HepG2 (cell line): ENCODE data around the gene ANXA9. TPM values are rescaled to one million over a fixed set of nuclear protein-coding genes. Genes with fewer than 3 reads are reported as not detected.
A peak's percentile ranks its signal among the peaks of the same experiment; 100 is the strongest.

Experiments used
- ATAC-seq: fragments of 200-7000 bp; cut with Tn5 transposase; 3 replicates; pipeline ENCODE4 v1.9.1; 2020; ENCODE audit warnings: mild to moderate bottlenecking, moderate library complexity
- BruUV-seq: library from RNA; stranded (reverse); fragments of 400-500 nt; replicated peaks from 2 replicates; lab custom pipeline; 2021; lab: Mats Ljungman, UMichigan
- CTCF ChIA-PET: fragments of 300-600 bp; formaldehyde crosslinking; extraction: SDS; loops from one replicate; lab custom pipeline; 2021; ENCODE audit warnings: low total read pairs, inconsistent platforms, low intra/inter-chr PET ratio; lab: Yijun Ruan, JAX
- POLR2A ChIA-PET: fragments of 350-600 bp; sonication (Branson Sonifier 250); formaldehyde crosslinking; loops from one replicate; lab custom pipeline; 2020; ENCODE audit warnings: antibody characterized with exemption, inconsistent platforms; lab: Yijun Ruan, JAX
- DNase-seq: peaks from one replicate; pipeline ENCODE4 v3.0.0-alpha.2; 2015; ENCODE audit warnings: low spot score
- FAIRE-seq: peaks from 3 replicates; lab custom pipeline; 2011; peaks lifted over from hg19 to GRCh38; lab: Jason Lieb, UNC
- H2AFZ ChIP-seq: one replicate; pipeline ENCODE4 v1.6.1; 2011; ENCODE audit warnings: low read length, inconsistent platforms
- H3K27ac ChIP-seq: fragments of 300-600 bp; 3 replicates; pipeline ENCODE4 v1.8.0; 2011; ENCODE audit warnings: mixed run types, mild to moderate bottlenecking, mixed read lengths, low read length, inconsistent platforms; ENCODE audit not compliant: insufficient read depth; ENCODE audit errors: extremely low read length
- H3K27me3 ChIP-seq, 2 experiments: fragments of 200-600 bp in 1 of 2; 2 replicates in 1 of 2; 3 replicates in 1 of 2; pipeline versions ENCODE4 v1.6.0 to v1.8.0; 2011; ENCODE audit warnings: low read length in 2 of 2, mild to moderate bottlenecking in 2 of 2, moderate library complexity in 2 of 2, inconsistent platforms in 1 of 2; ENCODE audit not compliant: insufficient read depth in 2 of 2, control insufficient read depth in 1 of 2
- H3K36me3 ChIP-seq, 2 experiments: fragments of 200-600 bp in 1 of 2; replicated peaks in 1 of 2; 2 replicates in 1 of 2; 3 replicates in 1 of 2; pipeline versions ENCODE4 v1.5.1 to v1.8.0; 2011; ENCODE audit warnings: low read length in 2 of 2, inconsistent platforms in 1 of 2; ENCODE audit not compliant: insufficient read depth in 2 of 2, control insufficient read depth in 1 of 2
- H3K4me1 ChIP-seq: 2 replicates; pipeline ENCODE4 v1.5.1; 2012; ENCODE audit warnings: low read length, inconsistent platforms; ENCODE audit not compliant: insufficient read depth
- H3K4me2 ChIP-seq: 2 replicates; pipeline ENCODE4 v1.6.0; 2011; ENCODE audit warnings: low read depth, low read length, inconsistent platforms
- H3K4me3 ChIP-seq, 3 experiments: fragments of 200-600 bp in 1 of 3; sonication (generic), shearing (Covaris generic) in 1 of 3; replicated peaks in 1 of 3; 2 replicates each; pipeline ENCODE4 v1.5.1; 2011 to 2016; ENCODE audit warnings: low read length in 3 of 3, inconsistent platforms in 2 of 3, low read depth in 2 of 3, mild to moderate bottlenecking in 2 of 3, control low read depth in 1 of 3, mixed read lengths in 1 of 3; ENCODE audit not compliant: insufficient read depth in 1 of 3
- H3K79me2 ChIP-seq: one replicate; pipeline ENCODE4 v1.6.1; 2011; ENCODE audit warnings: low read length, inconsistent platforms; ENCODE audit not compliant: insufficient read depth
- H3K9ac ChIP-seq: 2 replicates; pipeline ENCODE4 v1.6.0; 2011; ENCODE audit warnings: mild to moderate bottlenecking, low read depth, low read length, inconsistent platforms; ENCODE audit not compliant: insufficient read depth
- H3K9me3 ChIP-seq: 2 replicates; pipeline ENCODE4 v1.5.1; 2012; ENCODE audit warnings: mild to moderate bottlenecking, low read length
- H4K20me1 ChIP-seq: 2 replicates; pipeline ENCODE4 v1.6.0; 2011; ENCODE audit warnings: inconsistent platforms, mild to moderate bottlenecking, low read length, moderate library complexity; ENCODE audit not compliant: insufficient read depth
- CTCF ChIP-seq: sonication (generic); formaldehyde crosslinking; IDR thresholded peaks from 2 replicates; pipeline ENCODE4 v1.5.0; 2020; ENCODE audit warnings: mild to moderate bottlenecking, missing genetic modification reagents, moderate library complexity
- DR1 ChIP-seq: sonication (generic); formaldehyde crosslinking; IDR thresholded peaks from 2 replicates; pipeline ENCODE4 v1.8.0; 2021; ENCODE audit warnings: mild to moderate bottlenecking, missing genetic modification reagents, inconsistent platforms
- FOXJ3 ChIP-seq: sonication (generic); formaldehyde crosslinking; IDR thresholded peaks from 2 replicates; pipeline ENCODE4 v1.4.0; 2020; ENCODE audit warnings: missing genetic modification reagents, mild to moderate bottlenecking, borderline replicate concordance
- HNRNPH1 ChIP-seq: fragments of 200-400 bp; formaldehyde crosslinking; optimal IDR thresholded peaks from 2 replicates; pipeline ENCODE3; 2017; ENCODE audit warnings: mild to moderate bottlenecking, low read depth, low read length
- JUNB ChIP-seq: sonication (generic); formaldehyde crosslinking; IDR thresholded peaks from 2 replicates; pipeline ENCODE4 v1.8.0; 2022; ENCODE audit warnings: missing genetic modification reagents, mild to moderate bottlenecking, borderline replicate concordance
- TEAD3 ChIP-seq: optimal IDR thresholded peaks from 2 replicates; pipeline ENCODE3; 2016; ENCODE audit warnings: borderline replicate concordance
- ZNF737 ChIP-seq: sonication (generic); formaldehyde crosslinking; IDR thresholded peaks from 2 replicates; pipeline ENCODE4 v1.5.0; 2020; ENCODE audit warnings: missing genetic modification reagents, mild to moderate bottlenecking, borderline replicate concordance
- ZNF761 ChIP-seq: sonication (generic); formaldehyde crosslinking; conservative IDR thresholded peaks from 2 replicates; pipeline ENCODE4 v1.4.0; 2020; ENCODE audit warnings: mild to moderate bottlenecking, missing genetic modification reagents
- ZSCAN22 ChIP-seq: sonication (generic); formaldehyde crosslinking; IDR thresholded peaks from 2 replicates; pipeline ENCODE4 v1.4.0; 2020; ENCODE audit warnings: mild to moderate bottlenecking, missing genetic modification reagents
- WGBS: methylation state at CpG from one replicate; pipeline ENCODE4 v1.1.6; 2017; ENCODE audit warnings: low lambda C conversion rate; 5-methylcytosine and 5-hydroxymethylcytosine counted together
- in situ Hi-C: cut with HindIII; loops from 2 replicates; pipeline ENCODE4 v1.10.0; 2017; ENCODE audit warnings: low pct_unique_long_range_greater_than_20kb; ENCODE audit not compliant: extremely low pct_ligation_motif_present
- intact Hi-C: fragments of 100-400 bp; cut with micrococcal nuclease; formaldehyde crosslinking; loops from one replicate; pipeline ENCODE4 v1.10.0; 2022; ENCODE audit not compliant: unreplicated experiment
- polyA plus RNA-seq, 8 experiments: library from polyadenylated mRNA; depleted of rRNA in 3 of 8; stranded (reverse) in 7 of 8; unstranded in 1 of 8; fragments of >200 nt; fragmentation: Illumina TruSeq in 4 of 8; extraction: Trizol in 4 of 8; gene quantifications; 2 replicates each; pipeline versions ENCODE4 v1.2.1 to v1.2.3, GENCODE V29; 2011 to 2016; ENCODE audit warnings: low read depth in 4 of 8, missing spikeins in 1 of 8, mixed read lengths in 1 of 8; ENCODE audit not compliant: insufficient read depth in 1 of 8
- total RNA-seq, 5 experiments: library from RNA; depleted of rRNA; stranded (reverse); fragments of >200 nt; fragmentation: Illumina TruSeq; extraction: Trizol; gene quantifications; 2 replicates each; pipeline ENCODE4 v1.2.3, GENCODE V29; 2016; ENCODE audit warnings: low read depth in 1 of 5
- TF ChIP-seq, protein P1 (sequence below): sonication (generic); formaldehyde crosslinking; IDR thresholded peaks from 2 replicates; pipeline ENCODE4 v1.5.0; 2020; ENCODE audit warnings: mild to moderate bottlenecking, missing genetic modification reagents
- TF ChIP-seq, protein P2 (sequence below): IDR thresholded peaks from 2 replicates; pipeline ENCODE4 v1.6.1; 2016; ENCODE audit warnings: low read depth

The ANXA9 gene
- total and polyA plus RNA-seq, 2 of the 13 experiments (the other 11 are each of a cell fraction or from before 2014, with no cell fraction given), result 13.3 to 23.9 TPM

GRCh38 chr1:150995460-150995859 is 13.4 kb downstream of the ANXA9 start:
- no peak for ATAC-seq
- TSS peak; percentile 37 for BruUV-seq
- POLR2A ChIA-PET, result interaction anchor here (0.6 to 5.6 kb wide), 7 partner anchors 11 to 194 kb away, joined by 3 to 55 read pairs (median 6); partner anchors contain the start of genes ANXA9, MINDY1 and VPS72
- Histone ChIP-seq H3K9me3 (no peaks in the 10 kb centered on the region), H4K20me1 (no peaks in the 10 kb centered on the region), H3K27ac (no peak overlapping the region), H3K4me3 (no peak overlapping the region), H3K9ac (no peak overlapping the region), H3K79me2 (no peaks in the 10 kb centered on the region), H3K4me2 (no peak overlapping the region), H3K4me1 (peaks cover 15% of the 10 kb centered on the region), H3K36me3 (peaks cover 11 to 25% of the 10 kb centered on the region in 2 experiments; a peak in 4 of 5 replicates), H2AFZ (no peak overlapping the region), H3K27me3 (no peaks in the 10 kb centered on the region)
- in situ Hi-C loops, result no loop called here
- TF ChIP-seq HNRNPH1 (no peak), DR1 (CRISPR knock-in tag) (no peak)
- TF ChIP-seq, protein P1, sequence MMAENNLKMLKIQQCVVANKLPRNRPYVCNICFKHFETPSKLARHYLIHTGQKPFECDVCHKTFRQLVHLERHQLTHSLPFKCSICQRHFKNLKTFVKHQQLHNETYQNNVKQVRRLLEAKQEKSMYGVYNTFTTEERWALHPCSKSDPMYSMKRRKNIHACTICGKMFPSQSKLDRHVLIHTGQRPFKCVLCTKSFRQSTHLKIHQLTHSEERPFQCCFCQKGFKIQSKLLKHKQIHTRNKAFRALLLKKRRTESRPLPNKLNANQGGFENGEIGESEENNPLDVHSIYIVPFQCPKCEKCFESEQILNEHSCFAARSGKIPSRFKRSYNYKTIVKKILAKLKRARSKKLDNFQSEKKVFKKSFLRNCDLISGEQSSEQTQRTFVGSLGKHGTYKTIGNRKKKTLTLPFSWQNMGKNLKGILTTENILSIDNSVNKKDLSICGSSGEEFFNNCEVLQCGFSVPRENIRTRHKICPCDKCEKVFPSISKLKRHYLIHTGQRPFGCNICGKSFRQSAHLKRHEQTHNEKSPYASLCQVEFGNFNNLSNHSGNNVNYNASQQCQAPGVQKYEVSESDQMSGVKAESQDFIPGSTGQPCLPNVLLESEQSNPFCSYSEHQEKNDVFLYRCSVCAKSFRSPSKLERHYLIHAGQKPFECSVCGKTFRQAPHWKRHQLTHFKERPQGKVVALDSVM, result 0 out of 2 replicates have a peak, but pooled peaks have one; percentile 7
- CTCF ChIA-PET, result interaction anchor here (2.0 kb wide), 1 partner anchor 16 kb away, joined by 24 read pairs; no protein-coding TSS in a partner anchor
- intact Hi-C loops, result no loop called here
- 53% methylated on average over 4 of the region's 4 CpGs for WGBS
- no peak for DNase-seq
- no peak for FAIRE-seq

DNA sequence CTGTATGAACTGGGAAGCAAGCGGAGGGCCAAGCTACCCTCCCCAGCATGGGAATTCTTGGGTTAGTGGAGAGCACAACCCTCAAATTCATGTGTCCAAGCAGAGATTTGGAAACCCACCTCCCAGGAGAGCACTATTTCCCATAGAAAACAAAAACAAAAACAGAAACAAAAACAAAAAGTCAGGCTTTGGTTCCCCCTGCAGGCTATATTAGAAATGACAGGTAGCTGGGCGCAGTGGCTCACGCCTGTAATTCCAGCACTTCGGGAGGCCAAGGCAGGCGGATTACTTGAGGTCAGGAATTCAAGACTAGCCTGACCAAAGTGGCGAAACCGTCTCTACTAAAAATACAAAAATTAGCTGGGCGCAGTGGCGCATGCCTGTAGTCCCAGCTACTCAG is 13.8 kb downstream of the ANXA9 start:
- no peak overlapping the region for H3K9ac ChIP-seq
- H3K27ac ChIP-seq, result no peak overlapping the region
- no peaks in the 10 kb centered on the region for H3K9me3 ChIP-seq
- H2AFZ ChIP-seq, result no peak overlapping the region
- H3K4me2 ChIP-seq, result no peak overlapping the region
- WGBS, result 59% methylated on average over 9 of the region's 9 CpGs
- H3K4me3 ChIP-seq, result no peak overlapping the region
- DNase-seq (no peak), ATAC-seq (peak; percentile 52), FAIRE-seq (peak; percentile 82)
- POLR2A ChIA-PET, result interaction anchor here (0.6 to 5.6 kb wide), 7 partner anchors 10 to 194 kb away, joined by 3 to 55 read pairs (median 6); partner anchors contain the start of genes ANXA9, MINDY1 and VPS72
- no TSS peak for BruUV-seq
- intact Hi-C loops (no loop called here), in situ Hi-C loops (no loop called here)
- CTCF ChIA-PET, result interaction anchor here (2.0 kb wide), 1 partner anchor 16 kb away, joined by 24 read pairs; no protein-coding TSS in a partner anchor
- no peaks in the 10 kb centered on the region for H4K20me1 ChIP-seq
- H3K27me3 ChIP-seq, result no peaks in the 10 kb centered on the region
- H3K36me3 ChIP-seq, result peaks cover 11 to 25% of the 10 kb centered on the region in 2 experiments; a peak in 4 of 5 replicates
- H3K4me1 ChIP-seq, result peaks cover 20% of the 10 kb centered on the region
- H3K79me2 ChIP-seq, result no peaks in the 10 kb centered on the region
- TF ChIP-seq ZSCAN22 (CRISPR knock-in tag) (no peak), ZNF737 (CRISPR knock-in tag) (no peak), TEAD3 (CRISPR knock-in tag) (no peak), FOXJ3 (no peak), JUNB (no peak), CTCF (CRISPR knock-in tag) (peak; percentile 73), ZNF761 (CRISPR knock-in tag) (no peak)
- TF ChIP-seq, protein P2, sequence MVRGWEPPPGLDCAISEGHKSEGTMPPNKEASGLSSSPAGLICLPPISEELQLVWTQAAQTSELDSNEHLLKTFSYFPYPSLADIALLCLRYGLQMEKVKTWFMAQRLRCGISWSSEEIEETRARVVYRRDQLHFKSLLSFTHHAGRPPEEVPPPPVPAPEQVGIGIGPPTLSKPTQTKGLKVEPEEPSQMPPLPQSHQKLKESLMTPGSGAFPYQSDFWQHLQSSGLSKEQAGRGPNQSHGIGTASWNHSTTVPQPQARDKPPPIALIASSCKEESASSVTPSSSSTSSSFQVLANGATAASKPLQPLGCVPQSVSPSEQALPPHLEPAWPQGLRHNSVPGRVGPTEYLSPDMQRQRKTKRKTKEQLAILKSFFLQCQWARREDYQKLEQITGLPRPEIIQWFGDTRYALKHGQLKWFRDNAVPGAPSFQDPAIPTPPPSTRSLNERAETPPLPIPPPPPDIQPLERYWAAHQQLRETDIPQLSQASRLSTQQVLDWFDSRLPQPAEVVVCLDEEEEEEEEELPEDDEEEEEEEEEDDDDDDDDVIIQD (CRISPR knock-in tag), result no peak
